DND-41 (cell line): ENCODE results near the gene YIPF1.
"Not testable (repeated sequence)": the region's sequence is repeated elsewhere in the genome, so short reads cannot be mapped to it uniquely, and the experiment has no call there.

Source experiments
- ATAC-seq: fragments of 200-7000 bp; cut with Tn5 transposase; 3 replicates; pipeline ENCODE4 v1.9.1; 2021; ENCODE audit warnings: low read depth; ENCODE audit not compliant: insufficient read depth
- DNase-seq: peaks from one replicate; pipeline ENCODE4 v3.0.0-alpha.2; 2020
- H2AFZ ChIP-seq: 2 replicates; pipeline ENCODE4 v1.6.0; 2012; ENCODE audit warnings: low read depth, low read length
- H3K27ac ChIP-seq: 2 replicates; pipeline ENCODE4 v1.5.1; 2012; ENCODE audit warnings: low read length, inconsistent platforms
- H3K27me3 ChIP-seq: fragments of 200-600 bp; sonication (generic); 2 replicates; pipeline ENCODE4 v1.6.0; 2012; ENCODE audit warnings: low read length, mild to moderate bottlenecking, inconsistent platforms; ENCODE audit not compliant: insufficient read depth, poor library complexity
- H3K36me3 ChIP-seq: 2 replicates; pipeline ENCODE4 v1.5.1; 2012; ENCODE audit warnings: low read length, inconsistent platforms; ENCODE audit not compliant: insufficient read depth
- H3K4me1 ChIP-seq: 2 replicates; pipeline ENCODE4 v1.5.1; 2012; ENCODE audit warnings: mild to moderate bottlenecking, low read length; ENCODE audit not compliant: insufficient read depth
- H3K4me2 ChIP-seq: 2 replicates; pipeline ENCODE4 v1.6.0; 2012; ENCODE audit warnings: mild to moderate bottlenecking, moderate library complexity, low read length, inconsistent platforms; ENCODE audit not compliant: insufficient read depth
- H3K4me3 ChIP-seq, 2 experiments: fragments of 200-600 bp in 1 of 2; shearing (Covaris generic) in 1 of 2; 2 replicates each; pipeline ENCODE4 v1.5.1; 2012 to 2016; ENCODE audit warnings: inconsistent platforms in 2 of 2, low read length in 2 of 2, mild to moderate bottlenecking in 2 of 2, low read depth in 1 of 2, moderate library complexity in 1 of 2
- H3K79me2 ChIP-seq: 2 replicates; pipeline ENCODE4 v1.6.0; 2012; ENCODE audit warnings: low read length, inconsistent platforms; ENCODE audit not compliant: insufficient read depth
- H3K9ac ChIP-seq: 2 replicates; pipeline ENCODE4 v1.6.0; 2012; ENCODE audit warnings: low read depth, mild to moderate bottlenecking, inconsistent platforms, low read length, moderate library complexity
- H3K9me3 ChIP-seq: 2 replicates; pipeline ENCODE4 v1.5.1; 2012; ENCODE audit warnings: low read length, moderate library complexity, mild to moderate bottlenecking, inconsistent platforms; ENCODE audit not compliant: insufficient read depth, severe bottlenecking
- H4K20me1 ChIP-seq: 2 replicates; pipeline ENCODE4 v1.6.0; 2012; ENCODE audit warnings: low read length; ENCODE audit not compliant: insufficient read depth
- CTCF ChIP-seq: IDR thresholded peaks from 2 replicates; pipeline ENCODE4 v1.5.1; 2012; ENCODE audit warnings: borderline replicate concordance, low read length, moderate library complexity, mild to moderate bottlenecking; ENCODE audit not compliant: poor library complexity, severe bottlenecking; ENCODE audit errors: extremely low read depth
- EZH2 ChIP-seq: IDR thresholded peaks from 3 replicates; pipeline ENCODE4 v1.6.1; 2012; ENCODE audit warnings: borderline replicate concordance, low read depth, mild to moderate bottlenecking, moderate library complexity, low read length, inconsistent platforms; ENCODE audit not compliant: severe bottlenecking

Gene YIPF1

GRCh38 chr1:53822931-53823330 lies 66.7 kb downstream of the YIPF1 start:
- ATAC-seq (no peak), DNase-seq (no peak)
- Histone ChIP-seq H3K4me1 (no peaks in the 10 kb centered on the region), H3K9ac (no peak overlapping the region), H2AFZ (no peak overlapping the region), H3K79me2 (peaks cover 57% of the 10 kb centered on the region), H3K4me2 (no peak overlapping the region), H3K9me3 (no peaks in the 10 kb centered on the region), H3K27ac (no peak overlapping the region), H4K20me1 (no peaks in the 10 kb centered on the region; the same call in 1 of the 2 replicates), H3K4me3 (no peak overlapping the region), H3K36me3 (peaks cover 90% of the 10 kb centered on the region), H3K27me3 (no peaks in the 10 kb centered on the region)
- TF ChIP-seq EZH2 (no peak), CTCF (no peak)

- Histone ChIP-seq H3K4me2 (no peak overlapping the region), H3K27ac (no peak overlapping the region), H3K36me3 (peaks cover 90% of the 10 kb centered on the region), H3K4me1 (no peaks in the 10 kb centered on the region), H3K4me3 (no peak overlapping the region), H3K9me3 (no peaks in the 10 kb centered on the region), H4K20me1 (no peaks in the 10 kb centered on the region; the same call in 1 of the 2 replicates), H2AFZ (no peak overlapping the region), H3K9ac (no peak overlapping the region), H3K27me3 (no peaks in the 10 kb centered on the region), H3K79me2 (peaks cover 59% of the 10 kb centered on the region)
- ATAC-seq (no peak), DNase-seq (no peak)
- no peak for TF ChIP-seq EZH2
- TF ChIP-seq CTCF: peak; percentile 10
Observed at GRCh38 chr1:53821380-53821779, 68.2 kb downstream of the YIPF1 start.

GRCh38 chr1:53819387-53819786 lies 70.2 kb downstream of the YIPF1 start:
- Histone ChIP-seq H3K36me3 (peaks cover 82% of the 10 kb centered on the region), H3K4me1 (no peaks in the 10 kb centered on the region), H4K20me1 (no peaks in the 10 kb centered on the region; the same call in 1 of the 2 replicates), H3K4me3 (no peak overlapping the region), H3K79me2 (peaks cover 71% of the 10 kb centered on the region), H3K27ac (no peak overlapping the region), H3K4me2 (no peak overlapping the region), H3K27me3 (no peaks in the 10 kb centered on the region), H3K9me3 (no peaks in the 10 kb centered on the region), H2AFZ (no peak overlapping the region), H3K9ac (no peak overlapping the region)
- TF ChIP-seq CTCF (no peak), EZH2 (no peak)
- ATAC-seq (no peak), DNase-seq (no peak)

- H3K9me3 ChIP-seq, H3K27me3 ChIP-seq, DNase-seq, H2AFZ ChIP-seq, H4K20me1 ChIP-seq, ATAC-seq, H3K4me3 ChIP-seq, H3K9ac ChIP-seq, H3K4me1 ChIP-seq, H3K27ac ChIP-seq, H3K4me2 ChIP-seq: not testable (repeated sequence)
- Histone ChIP-seq H3K36me3 (peaks cover 76% of the 10 kb centered on the region), H3K79me2 (peaks cover 59% of the 10 kb centered on the region)
Observed at GRCh38 chr1:53816584-53816983, 73.0 kb downstream of the YIPF1 start.

DNA sequence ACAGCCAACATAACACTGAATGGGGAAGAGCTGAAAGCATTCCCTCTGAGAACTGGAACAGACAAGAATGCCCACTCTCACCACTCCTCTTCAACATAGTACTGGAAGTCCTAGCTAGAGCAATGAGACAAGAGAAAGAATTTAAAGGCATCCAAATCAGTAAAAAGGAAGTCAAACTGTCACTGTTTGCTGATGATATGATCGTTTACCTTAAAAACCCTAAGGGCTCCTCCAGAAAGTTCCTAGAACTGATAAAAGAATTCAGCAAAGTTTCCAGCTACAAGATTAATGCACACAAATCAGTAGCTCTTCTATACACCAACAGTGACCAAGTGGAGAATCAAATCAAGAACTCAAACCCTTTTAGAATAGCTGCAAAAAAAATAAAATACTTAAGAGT lies 74.1 kb downstream of the YIPF1 start:
- peaks cover 59% of the 10 kb centered on the region for H3K79me2 ChIP-seq
- peaks cover 77% of the 10 kb centered on the region for H3K36me3 ChIP-seq

More for the DNA sequence above, 74.1 kb downstream of the YIPF1 start:
- not testable (repeated sequence) for H3K27me3 ChIP-seq, H3K4me1 ChIP-seq, H3K4me2 ChIP-seq, H3K4me3 ChIP-seq, H3K9me3 ChIP-seq, DNase-seq, H3K9ac ChIP-seq, H2AFZ ChIP-seq, H3K27ac ChIP-seq, ATAC-seq
- H4K20me1 ChIP-seq: peaks cover 12% of the 10 kb centered on the region
